Activated gamma-delta T cell treated with Interleukin-2 at 50 U/mL for 16 hours (primary cell): ENCODE results near the gene CUEDC1.
"Not testable (repeated sequence)": the region's sequence is repeated elsewhere in the genome, so short reads cannot be mapped to it uniquely, and the experiment has no call there.

ENCODE experiments used
- DNase-seq: peaks from one replicate; pipeline ENCODE4 v3.0.0-alpha.2; 2020

The CUEDC1 gene

DNA sequence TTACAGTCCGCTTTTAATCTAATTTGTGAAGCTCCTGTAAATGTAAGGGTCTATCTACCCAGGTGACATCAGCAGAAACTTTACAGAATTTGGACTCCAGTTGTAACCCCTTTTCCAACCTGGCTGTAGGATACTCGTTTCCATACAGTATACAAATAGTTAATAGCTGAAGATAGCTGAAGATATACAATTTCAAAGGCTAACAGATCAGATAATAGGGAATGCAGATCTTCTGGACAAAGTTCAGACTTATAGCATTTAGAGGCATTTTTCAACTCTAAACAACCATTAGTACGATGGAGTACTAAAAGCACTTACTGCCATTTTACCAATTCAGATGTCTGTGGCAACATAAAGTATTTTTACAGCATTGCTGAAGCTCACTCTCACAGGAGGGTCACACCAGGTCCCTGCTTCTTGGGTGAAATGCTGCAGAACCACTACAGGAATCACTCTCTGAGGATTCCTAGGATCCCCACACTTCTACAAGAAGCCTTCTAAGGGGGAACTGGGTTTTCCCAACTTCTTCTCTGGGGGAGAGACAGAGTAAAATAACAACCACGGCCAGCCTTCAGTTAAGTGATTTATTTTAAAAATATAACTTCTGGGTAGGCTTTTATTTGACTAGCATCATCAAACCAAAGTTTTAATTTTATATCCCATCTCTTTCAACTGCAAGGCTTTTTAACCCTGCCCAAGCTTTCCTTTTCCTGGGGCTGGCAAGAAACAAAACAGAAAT, 29.9 kb upstream of the CUEDC1 start:
- DNase-seq: no peak

GRCh38 chr17:57984261-57984890, 29.2 kb upstream of the CUEDC1 start:
- no peak for DNase-seq

DNA sequence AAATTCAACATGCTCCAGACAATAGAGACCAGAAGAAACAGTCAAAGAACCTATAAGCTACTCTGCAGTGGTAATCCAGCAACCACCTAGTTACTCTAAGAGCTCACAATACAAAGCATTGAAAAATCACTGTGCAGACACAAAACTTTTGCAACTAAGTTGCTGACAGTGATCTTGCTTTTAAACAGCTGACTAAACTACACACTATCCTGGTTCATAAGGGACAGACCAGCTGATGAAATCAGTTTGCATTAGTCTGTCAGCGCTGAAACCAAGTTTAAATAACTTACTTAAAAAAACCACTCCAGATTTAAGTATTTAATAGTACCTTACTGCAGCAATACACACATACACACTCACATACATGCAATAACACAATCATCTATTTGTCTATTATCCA, 28.2 kb upstream of the CUEDC1 start:
- no peak for DNase-seq

- DNase-seq: no peak
Measured at GRCh38 chr17:57982452-57983170, 27.4 kb upstream of the CUEDC1 start.

GRCh38 chr17:57980522-57980921, 25.3 kb upstream of the CUEDC1 start:
- DNase-seq: no peak

GRCh38 chr17:57979076-57979475, 23.9 kb upstream of the CUEDC1 start:
- DNase-seq: no peak

- no peak for DNase-seq
Measured at GRCh38 chr17:57976594-57976993, 21.4 kb upstream of the CUEDC1 start.

GRCh38 chr17:57975044-57975443, 19.8 kb upstream of the CUEDC1 start:
- no peak for DNase-seq

DNA sequence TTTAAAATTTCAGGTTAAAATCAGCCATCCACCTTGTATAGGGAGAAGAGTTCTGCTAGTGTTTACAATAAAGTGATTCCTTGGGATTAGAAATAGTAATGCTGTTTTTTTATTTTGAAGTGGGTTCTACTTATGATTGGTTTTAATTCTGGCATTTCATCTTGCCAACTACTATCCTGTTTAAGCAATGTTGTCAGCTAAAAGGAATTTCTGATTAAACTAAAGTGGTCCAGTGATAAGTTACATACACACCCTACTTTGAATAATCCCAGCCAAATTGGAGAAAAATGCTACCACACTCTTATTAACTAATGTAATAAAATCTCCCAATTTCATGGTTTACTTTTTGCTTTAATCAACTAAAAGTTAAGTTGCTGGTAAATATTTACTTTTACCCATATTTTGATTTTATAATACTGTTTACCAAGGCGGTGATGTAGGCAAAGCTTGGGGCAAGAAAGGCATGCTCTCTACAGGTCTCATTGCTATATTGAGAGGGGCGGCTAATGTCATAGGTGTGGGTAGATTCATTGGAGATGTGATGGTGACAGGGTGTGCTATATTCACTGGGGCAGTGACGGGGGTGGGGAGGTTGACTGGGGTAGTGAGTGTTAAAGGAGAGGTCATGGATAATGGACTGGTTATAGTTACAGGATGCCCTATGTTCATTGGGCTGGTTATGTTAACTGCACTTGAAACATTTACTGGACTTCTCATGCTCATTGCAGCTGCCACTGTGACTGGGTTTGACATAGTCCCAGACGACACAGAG, 19.0 kb upstream of the CUEDC1 start:
- not testable (repeated sequence) for DNase-seq

DNA sequence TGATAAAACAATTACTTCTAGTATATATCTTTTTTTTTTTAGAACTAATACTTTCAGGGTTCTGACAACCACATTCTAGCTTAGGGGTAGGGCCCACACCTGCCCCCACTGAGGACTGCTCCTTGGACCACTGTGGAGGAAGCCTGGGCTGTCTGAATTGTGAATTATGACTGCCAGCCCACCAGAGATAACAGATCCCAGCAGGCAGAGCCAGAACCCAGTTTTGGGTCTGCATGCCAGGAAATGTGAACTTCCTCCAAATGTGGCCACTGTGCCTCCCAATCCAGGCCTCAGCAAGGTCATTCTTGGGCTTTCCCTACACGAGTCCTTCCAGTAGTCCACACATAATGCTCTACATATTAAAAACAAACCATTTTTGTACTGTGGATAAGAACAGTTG, 16.9 kb upstream of the CUEDC1 start:
- no peak for DNase-seq

- DNase-seq: no peak
Measured at GRCh38 chr17:57971572-57971971, 16.4 kb upstream of the CUEDC1 start.

GRCh38 chr17:57970710-57971109, 15.5 kb upstream of the CUEDC1 start:
- DNase-seq: no peak

DNA sequence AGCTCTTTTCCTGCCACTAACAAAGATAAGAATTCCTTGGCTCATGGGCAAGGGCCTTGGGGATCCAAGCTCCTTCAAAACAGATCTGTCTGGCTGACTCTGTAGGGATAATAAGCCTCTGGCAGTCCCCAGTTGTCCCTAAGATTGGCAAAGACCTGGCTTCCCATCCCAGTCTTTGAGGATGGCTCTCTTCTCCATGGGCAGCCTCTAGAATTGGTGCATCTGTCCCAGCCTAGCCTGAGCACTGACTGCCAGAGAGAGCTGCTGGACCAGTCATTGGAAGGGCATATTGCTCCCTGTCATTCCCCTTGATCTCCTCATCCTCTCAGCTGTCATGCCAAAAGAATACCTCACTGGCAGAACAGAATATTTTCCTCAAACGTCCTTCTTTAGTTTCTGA, 13.2 kb upstream of the CUEDC1 start:
- DNase-seq: no peak

DNA sequence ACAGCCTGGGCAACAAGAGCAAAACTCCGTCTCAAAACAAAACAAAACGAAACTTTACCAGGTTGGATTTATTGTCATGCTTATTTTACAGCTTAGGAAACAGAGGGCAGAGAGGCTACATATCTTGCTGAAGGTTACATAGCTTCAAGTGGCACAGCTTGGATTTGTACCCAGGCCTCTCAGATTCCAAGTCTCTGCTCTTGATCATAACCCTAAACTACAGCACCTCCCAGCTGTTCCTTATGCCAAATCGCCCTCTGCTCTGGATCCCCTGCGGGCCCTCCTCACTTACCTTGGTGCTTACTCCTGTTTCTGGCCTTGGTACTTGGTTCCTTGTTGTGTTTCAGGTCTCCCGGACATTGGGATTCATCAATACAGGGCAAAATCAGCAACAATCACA, 11.7 kb upstream of the CUEDC1 start:
- no peak for DNase-seq

DNA sequence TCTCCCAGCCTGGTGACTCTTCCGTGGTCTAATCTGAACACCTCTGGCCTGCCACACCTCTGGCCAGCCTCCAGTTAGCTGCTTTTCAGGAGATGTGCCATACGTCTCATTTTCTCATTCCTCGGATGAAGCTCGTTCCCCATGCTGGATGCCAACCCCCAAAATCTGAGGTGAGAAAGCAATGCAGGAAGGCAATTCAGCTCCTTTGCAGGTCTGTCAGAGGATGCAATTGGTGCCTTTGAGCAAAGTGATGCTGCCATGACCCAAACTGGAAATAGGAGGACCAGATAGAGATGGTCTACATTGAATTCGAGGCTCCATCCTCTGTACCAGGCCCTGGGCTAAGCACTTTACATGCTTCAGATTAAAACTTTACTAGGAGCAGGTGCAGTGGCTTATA, 11.0 kb upstream of the CUEDC1 start:
- DNase-seq: no peak

- DNase-seq: no peak
Measured at GRCh38 chr17:57965521-57966160, 10.4 kb upstream of the CUEDC1 start.

GRCh38 chr17:57963149-57963511, 7.9 kb upstream of the CUEDC1 start:
- DNase-seq: no peak

GRCh38 chr17:57962279-57963148, 7.3 kb upstream of the CUEDC1 start:
- DNase-seq: no peak

DNA sequence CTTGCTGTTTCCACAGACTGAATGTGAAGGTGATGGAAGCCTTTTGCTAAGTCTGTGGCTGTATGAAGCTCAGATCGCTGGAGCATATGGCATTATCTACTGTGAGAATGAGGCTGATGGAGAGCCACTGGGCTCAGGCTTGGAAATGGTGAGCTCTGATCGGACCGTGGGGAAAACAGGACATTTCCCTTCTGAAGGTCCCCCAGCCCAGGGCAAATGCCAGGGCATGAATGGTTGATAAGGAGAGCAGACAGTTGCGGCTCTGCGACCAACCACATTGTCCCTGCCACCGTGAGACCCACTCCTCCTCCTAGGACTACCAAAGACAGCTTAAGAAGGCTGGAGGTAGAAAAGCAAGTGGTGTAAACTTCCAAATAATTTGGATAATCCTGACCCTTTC, 4.7 kb upstream of the CUEDC1 start:
- DNase-seq: no peak

GRCh38 chr17:57958391-57958790, 3.2 kb upstream of the CUEDC1 start:
- DNase-seq: not testable (repeated sequence)

- DNase-seq: no peak
Measured at GRCh38 chr17:57957886-57958285, 2.7 kb upstream of the CUEDC1 start.
